Measurements from ENCODE around the gene ZC3H11A.
"Not testable (repeated sequence)": the region's sequence is repeated elsewhere in the genome, so short reads cannot be mapped to it uniquely, and the experiment has no call there.

DNA sequence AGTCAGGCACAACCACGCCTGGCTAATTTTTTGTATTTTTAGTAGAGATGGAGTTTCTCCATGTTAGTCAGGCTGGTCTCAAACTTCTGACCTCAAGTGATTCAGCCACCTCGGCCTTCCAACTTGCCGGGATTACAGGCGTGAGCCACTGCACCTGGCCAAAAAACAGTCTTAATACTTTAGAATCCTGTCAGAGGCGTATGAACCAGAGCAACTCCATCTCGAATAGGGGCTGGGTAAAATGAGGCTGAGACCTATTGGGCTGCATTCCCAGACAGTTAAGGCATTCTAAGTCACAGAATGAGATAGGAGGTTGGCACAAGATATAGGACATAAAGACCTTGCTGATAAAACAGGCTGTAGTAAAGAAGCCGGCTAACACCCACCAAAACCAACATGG, 33.5 kb upstream of the ZC3H11A start:
- not testable (repeated sequence) for TF ChIP-seq PCBP1 (IDR thresholded peaks at IDR 0.05; ENCODE audit: borderline replicate concordance, low read depth, low read length); JUND (CRISPR knock-in tag; IDR thresholded peaks at IDR 0.05); ATF2 (CRISPR knock-in tag; IDR thresholded peaks at IDR 0.05); IKZF1 (IDR thresholded peaks at IDR 0.05); HDAC2 (CRISPR knock-in tag; IDR thresholded peaks at IDR 0.05); ZNF512B (CRISPR knock-in tag; IDR thresholded peaks at IDR 0.05; ENCODE audit: borderline replicate concordance)
- TF ChIP-seq, protein P1, sequence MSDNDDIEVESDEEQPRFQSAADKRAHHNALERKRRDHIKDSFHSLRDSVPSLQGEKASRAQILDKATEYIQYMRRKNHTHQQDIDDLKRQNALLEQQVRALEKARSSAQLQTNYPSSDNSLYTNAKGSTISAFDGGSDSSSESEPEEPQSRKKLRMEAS (IDR thresholded peaks at IDR 0.05), result not testable (repeated sequence)
